ENCODE data around the gene SYT6. TPM values are rescaled to one million over a fixed set of nuclear protein-coding genes. Genes with fewer than 3 reads are reported as not detected.

Gene SYT6
- total RNA-seq, 4 donors from 2014 or later: 1.4 TPM; not detected in 3

DNA sequence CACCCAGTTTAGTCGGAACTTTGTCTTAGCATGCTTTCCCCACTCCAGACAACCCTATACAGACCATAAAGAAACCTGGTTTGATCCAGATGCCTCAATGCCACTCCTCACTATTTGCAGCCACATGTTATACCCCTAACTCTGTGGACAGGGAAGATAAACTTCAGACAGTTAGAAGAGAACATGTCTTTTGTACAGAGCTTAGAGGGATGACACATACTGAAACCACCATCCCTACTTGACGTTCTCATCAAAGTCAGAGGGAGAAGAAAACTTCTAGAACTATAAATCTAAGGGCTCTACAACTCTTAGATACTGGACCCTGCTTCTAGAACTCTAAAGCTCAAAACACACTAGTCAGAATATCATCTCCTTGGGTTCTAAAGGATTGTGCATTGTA lies 3.7 kb downstream of the SYT6 start:
- WGBS, 2 donors: 76 to 86% methylated on average over 2 of the region's 2 CpGs
- Histone ChIP-seq H3K9me3 (no peaks in the 10 kb centered on the region), H3K4me3 (replicated peaks in 1 of 3) (no peak overlapping the region), H3K36me3 (no peaks in the 10 kb centered on the region), H3K27ac (no peak overlapping the region), H3K4me1 (peaks cover 13 to 24% of the 10 kb centered on the region in 2 donors), H3K27me3 (peaks cover 25% of the 10 kb centered on the region)
- no peak for TF ChIP-seq POLR2A (IDR thresholded peaks at IDR 0.05)
- TF ChIP-seq, protein P1, sequence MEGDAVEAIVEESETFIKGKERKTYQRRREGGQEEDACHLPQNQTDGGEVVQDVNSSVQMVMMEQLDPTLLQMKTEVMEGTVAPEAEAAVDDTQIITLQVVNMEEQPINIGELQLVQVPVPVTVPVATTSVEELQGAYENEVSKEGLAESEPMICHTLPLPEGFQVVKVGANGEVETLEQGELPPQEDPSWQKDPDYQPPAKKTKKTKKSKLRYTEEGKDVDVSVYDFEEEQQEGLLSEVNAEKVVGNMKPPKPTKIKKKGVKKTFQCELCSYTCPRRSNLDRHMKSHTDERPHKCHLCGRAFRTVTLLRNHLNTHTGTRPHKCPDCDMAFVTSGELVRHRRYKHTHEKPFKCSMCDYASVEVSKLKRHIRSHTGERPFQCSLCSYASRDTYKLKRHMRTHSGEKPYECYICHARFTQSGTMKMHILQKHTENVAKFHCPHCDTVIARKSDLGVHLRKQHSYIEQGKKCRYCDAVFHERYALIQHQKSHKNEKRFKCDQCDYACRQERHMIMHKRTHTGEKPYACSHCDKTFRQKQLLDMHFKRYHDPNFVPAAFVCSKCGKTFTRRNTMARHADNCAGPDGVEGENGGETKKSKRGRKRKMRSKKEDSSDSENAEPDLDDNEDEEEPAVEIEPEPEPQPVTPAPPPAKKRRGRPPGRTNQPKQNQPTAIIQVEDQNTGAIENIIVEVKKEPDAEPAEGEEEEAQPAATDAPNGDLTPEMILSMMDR (IDR thresholded peaks at IDR 0.05): no peak
- no peak for DNase-seq
- intact Hi-C loops (cut with DNase I): no loop called here

DNA sequence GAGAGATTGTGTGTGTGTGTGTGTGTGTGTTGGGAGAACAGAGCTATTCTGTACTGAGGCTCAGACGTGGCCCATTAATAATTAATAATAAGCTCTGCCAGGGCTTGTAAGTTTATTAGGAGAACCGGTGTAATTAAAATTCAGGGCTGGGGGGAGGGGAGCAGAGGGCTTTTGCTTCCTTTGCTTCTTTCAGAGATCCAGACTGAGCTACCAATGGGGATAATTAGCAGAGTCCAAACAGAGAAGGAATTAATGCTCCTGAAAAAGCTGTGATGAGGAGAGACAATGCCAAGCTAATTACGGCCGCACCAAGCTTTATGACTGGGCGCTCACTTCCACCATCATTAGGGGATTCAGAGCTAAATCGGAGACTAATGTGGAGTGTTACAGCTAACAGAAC lies 4.5 kb downstream of the SYT6 start:
- no peaks in the 10 kb centered on the region for H3K9me3 ChIP-seq
- no peak for DNase-seq
- 77 to 85% methylated on average over 6 of the region's 6 CpGs for WGBS, 2 donors
- no peak overlapping the region for H3K4me3 ChIP-seq (replicated peaks in 1 of 3)
- intact Hi-C loops (cut with DNase I): no loop called here
- H3K27me3 ChIP-seq: peaks cover 22% of the 10 kb centered on the region
- no peak overlapping the region for H3K27ac ChIP-seq
- H3K36me3 ChIP-seq: no peaks in the 10 kb centered on the region
- TF ChIP-seq, protein P1 (IDR thresholded peaks at IDR 0.05): no peak
- TF ChIP-seq POLR2A (IDR thresholded peaks at IDR 0.05): no peak
- peaks cover 13 to 24% of the 10 kb centered on the region in 2 donors for H3K4me1 ChIP-seq

DNA sequence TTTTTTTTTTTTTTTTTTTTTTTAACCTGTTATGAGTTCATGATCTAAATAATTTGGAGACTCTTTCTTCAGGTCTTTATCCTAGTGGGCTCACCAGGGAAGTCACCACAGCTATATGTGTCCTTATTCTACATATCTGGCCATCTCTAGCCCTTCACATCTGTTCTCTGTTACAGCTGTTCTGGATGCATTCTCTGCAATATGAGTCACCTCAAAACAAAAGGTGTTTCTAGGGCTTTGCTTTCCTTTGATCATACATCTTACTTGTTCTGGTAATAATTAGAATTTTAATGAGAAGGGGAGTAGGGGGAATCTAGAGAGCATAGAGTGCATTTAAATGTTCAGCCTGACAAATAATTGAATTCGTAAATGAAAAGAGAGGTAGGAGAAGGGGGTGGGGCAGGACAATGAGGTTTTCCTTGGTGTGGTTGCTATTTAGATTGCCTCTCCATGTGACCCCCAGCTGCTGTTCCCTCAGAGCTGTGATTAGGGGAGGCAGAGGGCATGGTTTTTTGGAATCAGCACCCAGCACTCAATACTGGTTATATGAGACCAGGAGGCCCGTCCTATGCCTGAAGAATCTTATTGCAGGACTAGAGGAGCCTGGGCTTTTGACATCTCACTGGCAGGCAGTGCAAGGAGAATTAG lies 8.0 kb downstream of the SYT6 start:
- 79 to 83% methylated on average over 2 of the region's 2 CpGs for WGBS, 2 donors
- no peak for TF ChIP-seq POLR2A (IDR thresholded peaks at IDR 0.05)
- TF ChIP-seq, protein P1 (IDR thresholded peaks at IDR 0.05): no peak
- intact Hi-C loops (cut with DNase I): no loop called here
- H3K9me3 ChIP-seq: no peaks in the 10 kb centered on the region
- H3K4me1 ChIP-seq: no peaks in the 10 kb centered on the region
- no peak for DNase-seq
- no peaks in the 10 kb centered on the region for H3K36me3 ChIP-seq
- no peak overlapping the region for H3K4me3 ChIP-seq (replicated peaks in 1 of 3)
- no peaks in the 10 kb centered on the region for H3K27me3 ChIP-seq
- H3K27ac ChIP-seq: no peak overlapping the region

DNA sequence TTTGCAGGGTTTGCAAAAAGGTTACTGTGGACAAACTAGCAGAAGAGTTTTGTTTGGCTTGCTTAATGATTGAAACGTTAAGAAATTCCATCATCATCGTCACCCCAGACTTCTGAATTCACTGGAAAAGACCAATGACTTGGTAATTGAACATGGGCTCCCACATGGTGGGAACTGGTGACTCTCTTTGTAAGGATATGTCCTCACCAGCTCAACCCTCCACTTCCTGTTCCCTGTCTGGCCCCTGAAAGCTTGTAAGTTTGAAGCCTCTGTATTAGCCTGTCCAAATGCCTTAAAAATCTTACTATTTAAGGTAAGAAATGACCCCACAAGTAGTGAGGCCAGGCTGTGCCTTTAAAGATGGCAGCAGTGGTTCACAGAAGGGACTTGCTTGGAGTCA lies 9.7 kb downstream of the SYT6 start:
- H3K36me3 ChIP-seq: no peaks in the 10 kb centered on the region
- intact Hi-C loops (cut with DNase I): no loop called here
- no peak overlapping the region for H3K27ac ChIP-seq
- no peak overlapping the region for H3K4me3 ChIP-seq (replicated peaks in 1 of 3)
- no peaks in the 10 kb centered on the region for H3K27me3 ChIP-seq
- TF ChIP-seq, protein P1 (IDR thresholded peaks at IDR 0.05): no peak
- no peak for TF ChIP-seq POLR2A (IDR thresholded peaks at IDR 0.05)
- no peak for DNase-seq
- H3K4me1 ChIP-seq: no peaks in the 10 kb centered on the region
- no peaks in the 10 kb centered on the region for H3K9me3 ChIP-seq
- WGBS, 2 donors: 75 to 76% methylated on average over 2 of the region's 2 CpGs

DNA sequence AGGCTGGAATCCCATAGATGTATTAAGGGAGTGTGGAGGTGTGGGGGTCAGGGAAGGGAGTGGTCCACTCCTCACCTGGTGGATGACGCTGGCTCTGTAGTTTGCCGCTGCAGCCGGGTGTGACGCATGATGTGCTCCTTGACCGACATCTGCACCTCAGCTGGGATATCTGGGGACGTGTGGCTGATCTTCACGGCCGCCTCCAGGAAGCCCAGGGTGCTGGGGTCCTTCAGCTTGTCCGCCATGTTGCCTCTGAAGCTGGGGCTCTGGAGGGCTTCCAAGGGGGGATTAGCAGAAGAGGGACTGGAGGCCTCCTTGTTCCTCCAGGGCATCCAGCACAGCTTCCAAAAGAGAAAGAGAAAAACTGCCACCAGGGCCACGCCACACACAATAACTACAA lies 14.1 kb downstream of the SYT6 start:
- no peak for TF ChIP-seq POLR2A (IDR thresholded peaks at IDR 0.05)
- TF ChIP-seq, protein P1 (IDR thresholded peaks at IDR 0.05): no peak
- no peaks in the 10 kb centered on the region for H3K9me3 ChIP-seq
- no peaks in the 10 kb centered on the region for H3K27me3 ChIP-seq
- WGBS, 2 donors: 90 to 94% methylated on average over 10 of the region's 10 CpGs
- no peak overlapping the region for H3K27ac ChIP-seq
- H3K36me3 ChIP-seq: no peaks in the 10 kb centered on the region
- no peak for DNase-seq
- no peak overlapping the region for H3K4me3 ChIP-seq (replicated peaks in 1 of 3)
- no peaks in the 10 kb centered on the region for H3K4me1 ChIP-seq
- intact Hi-C loops (cut with DNase I): no loop called here

All from thyroid gland (tissue), 4 donors.